Activated T-helper 9 cell treated with anti-CD3 and anti-CD28 coated beads, Interleukin-2, amount 50 U/mL, for 16 hours (primary cell): ENCODE data around the gene PIK3C2B.
"Not testable (repeated sequence)": the region's sequence is repeated elsewhere in the genome, so short reads cannot be mapped to it uniquely, and the experiment has no call there.

Experiments
- DNase-seq: peaks from one replicate; pipeline ENCODE4 v3.0.0-alpha.2; 2020; ENCODE audit warnings: low read depth

PIK3C2B gene

GRCh38 chr1:204494281-204495077 is at the start of gene PIK3C2B:
Gene PIK3C2B, minus strand, starts transcription at chr1:204494805. Its CDS starts 25,003 bp downstream, at chr1:204469802.
- peak; percentile 59 for DNase-seq

DNA sequence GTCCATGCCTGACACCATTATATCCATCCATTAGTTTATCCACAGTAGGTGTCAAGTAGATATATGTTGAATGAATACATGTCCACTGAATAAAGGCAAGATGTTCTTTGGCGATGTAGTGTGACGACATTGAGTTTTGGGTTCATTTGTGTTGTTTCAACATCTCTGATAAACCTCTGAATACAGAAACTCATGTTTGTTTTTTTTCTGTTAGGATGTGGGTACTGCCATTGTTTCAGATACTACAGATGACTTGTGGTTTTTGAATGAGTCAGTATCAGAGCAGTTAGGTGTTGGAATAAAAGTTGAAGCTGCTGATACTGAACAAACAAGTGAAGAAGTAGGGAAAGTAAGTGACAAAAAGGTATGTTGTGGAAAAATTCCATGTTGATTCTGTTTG is 49.7 kb upstream of the PIK3C2B start:
- no peak for DNase-seq

DNA sequence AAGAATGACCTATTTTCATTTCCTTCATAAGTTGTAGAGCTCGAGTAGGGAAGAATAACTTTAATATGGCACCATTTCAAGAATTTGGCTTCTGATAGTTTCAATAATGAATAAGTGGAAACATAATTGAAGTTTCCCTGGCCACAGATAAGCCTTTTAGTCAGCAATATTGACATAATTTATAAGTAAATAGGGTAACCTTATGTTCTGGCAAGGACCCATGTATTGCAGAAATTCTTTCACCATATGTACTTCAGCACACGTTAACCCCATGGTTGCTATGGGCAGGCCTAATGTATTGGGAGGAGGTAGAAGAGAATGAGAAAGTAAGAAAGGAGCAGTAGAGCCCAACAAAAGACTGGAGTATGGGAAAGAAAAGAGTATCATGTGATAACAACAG is 47.0 kb upstream of the PIK3C2B start:
- DNase-seq = no peak

- no peak for DNase-seq
Observed at GRCh38 chr1:204532832-204533231, 38.2 kb upstream of the PIK3C2B start.

GRCh38 chr1:204530932-204531331 is 36.3 kb upstream of the PIK3C2B start:
- DNase-seq = no peak

GRCh38 chr1:204529371-204529895 is 34.8 kb upstream of the PIK3C2B start:
- no peak for DNase-seq

DNA sequence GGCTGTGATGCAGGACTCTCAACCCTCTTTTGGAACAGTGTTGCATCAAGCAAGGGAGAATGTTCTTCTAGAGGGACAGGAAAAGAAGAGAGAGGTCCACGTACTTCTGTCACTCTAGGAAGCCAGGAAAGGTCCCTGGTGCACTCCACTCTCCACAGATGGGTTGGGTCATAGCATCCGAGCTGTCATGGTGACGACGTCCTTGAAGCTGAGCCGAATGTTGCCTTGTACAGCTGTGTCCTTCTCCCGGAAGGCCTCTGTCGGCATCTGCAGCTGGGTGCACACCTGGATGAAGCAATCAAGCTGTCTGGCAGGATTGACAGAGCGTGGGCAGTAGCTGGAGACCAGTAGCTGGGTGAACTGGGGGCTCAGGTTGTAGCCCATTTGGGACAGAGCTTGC is 34.1 kb upstream of the PIK3C2B start:
- no peak for DNase-seq

DNA sequence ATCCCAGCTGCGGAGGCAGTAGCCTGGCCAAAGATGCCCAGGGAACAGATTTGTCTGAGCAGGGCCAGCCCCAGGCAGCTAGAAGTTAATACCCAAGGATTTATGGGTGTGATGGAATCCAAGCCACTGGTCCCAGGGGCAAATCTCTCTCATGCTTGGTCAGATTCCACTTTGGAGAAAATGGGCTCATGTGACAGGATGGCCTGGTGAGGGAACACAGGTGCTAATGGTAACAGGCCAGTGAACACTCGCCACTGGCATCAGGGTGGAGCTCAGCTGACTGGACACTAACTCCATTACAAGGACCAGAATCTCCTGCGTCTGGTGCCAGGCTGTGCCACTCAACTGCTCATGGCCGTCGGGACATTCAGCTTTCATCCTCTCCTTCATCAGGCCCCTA is 33.6 kb upstream of the PIK3C2B start:
- no peak for DNase-seq

DNA sequence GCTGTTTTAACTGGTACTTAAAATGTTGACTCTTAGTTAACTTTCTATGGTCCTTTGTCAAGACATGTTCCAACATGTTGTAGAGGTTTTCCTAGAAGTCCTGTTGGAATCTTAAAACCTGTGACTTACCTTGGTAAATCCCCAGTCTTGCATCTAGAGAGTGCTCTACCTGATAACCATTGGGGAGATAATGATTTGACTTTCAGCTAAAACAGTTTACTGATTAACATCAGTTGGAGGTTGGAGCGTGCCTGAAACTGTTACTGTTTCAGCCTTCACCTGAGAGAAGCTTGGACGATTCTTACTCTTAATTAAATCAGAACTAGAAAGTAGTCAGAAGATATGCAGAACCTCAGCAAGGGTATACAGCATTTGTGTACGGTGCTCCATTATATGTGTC is 30.4 kb upstream of the PIK3C2B start:
- no peak for DNase-seq

GRCh38 chr1:204523605-204524215 is 29.1 kb upstream of the PIK3C2B start:
- DNase-seq = no peak

GRCh38 chr1:204521941-204522521 is 27.4 kb upstream of the PIK3C2B start:
- not testable (repeated sequence) for DNase-seq

- peak; percentile 27 for DNase-seq
Observed at GRCh38 chr1:204520834-204521709, 26.5 kb upstream of the PIK3C2B start.

DNA sequence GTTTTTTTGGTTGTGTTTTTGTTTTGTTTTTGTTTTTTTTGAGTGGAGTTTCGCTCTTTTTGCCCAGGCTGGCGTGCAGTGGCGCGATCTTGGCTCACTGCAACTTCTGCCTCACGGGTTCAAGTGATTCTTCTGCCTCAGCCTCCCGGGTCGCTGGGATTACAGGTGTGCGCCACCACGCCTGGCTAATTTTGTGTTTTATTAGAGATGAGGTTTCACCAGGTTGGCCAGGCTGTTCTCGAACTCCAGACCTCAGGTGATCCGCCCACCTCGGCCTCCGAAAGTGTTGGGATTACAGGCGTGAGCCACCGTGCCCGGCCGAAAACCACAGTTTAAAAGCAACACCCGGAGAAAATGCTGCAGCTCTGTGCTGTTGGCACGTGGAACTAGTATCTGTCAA is 22.8 kb upstream of the PIK3C2B start:
- not testable (repeated sequence) for DNase-seq

DNA sequence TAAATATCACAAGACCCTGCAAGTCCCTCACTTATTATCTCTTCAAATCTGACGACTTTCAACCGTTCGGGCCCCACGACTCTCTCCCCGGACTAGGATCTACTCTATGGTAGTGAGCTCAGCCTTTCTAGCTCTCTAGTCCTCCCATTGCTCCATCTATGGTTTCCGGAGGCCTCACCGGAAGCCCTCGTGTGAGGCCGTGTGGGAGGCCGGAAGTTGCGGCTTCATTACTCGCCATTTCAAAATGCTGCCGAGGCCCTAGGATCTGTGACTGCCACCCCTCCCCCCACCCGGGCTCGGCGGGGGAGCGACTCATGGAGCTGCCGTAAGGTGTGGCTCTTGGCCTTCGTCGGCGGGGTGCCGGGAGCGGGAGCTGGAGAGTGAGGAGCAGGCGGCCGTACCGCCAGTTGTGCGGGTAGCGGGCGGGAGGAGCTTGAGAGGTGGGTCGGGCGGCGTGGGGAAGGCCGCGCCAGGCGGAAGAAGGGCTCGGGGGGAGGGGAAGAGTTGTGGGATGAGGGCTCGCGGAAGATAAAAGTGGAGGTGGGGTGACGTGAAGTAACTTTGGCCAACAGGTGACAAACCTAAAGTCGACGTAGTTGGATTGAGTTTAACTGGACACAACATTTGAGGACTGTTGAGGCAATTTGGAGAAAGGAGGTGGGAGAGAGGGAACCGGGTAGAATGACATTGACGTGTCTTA is 21.7 kb upstream of the PIK3C2B start, which contains the start of gene MDM4:
Gene MDM4, plus strand, starts transcription at position 227 of the 700 bp plus-strand sequence. CDS start 9,113 bp downstream, outside the sequence.
- peak; percentile 90 for DNase-seq

GRCh38 chr1:204514828-204515227 is 20.2 kb upstream of the PIK3C2B start:
- DNase-seq = no peak

- DNase-seq = no peak
Observed at GRCh38 chr1:204513117-204513716, 18.6 kb upstream of the PIK3C2B start.

DNA sequence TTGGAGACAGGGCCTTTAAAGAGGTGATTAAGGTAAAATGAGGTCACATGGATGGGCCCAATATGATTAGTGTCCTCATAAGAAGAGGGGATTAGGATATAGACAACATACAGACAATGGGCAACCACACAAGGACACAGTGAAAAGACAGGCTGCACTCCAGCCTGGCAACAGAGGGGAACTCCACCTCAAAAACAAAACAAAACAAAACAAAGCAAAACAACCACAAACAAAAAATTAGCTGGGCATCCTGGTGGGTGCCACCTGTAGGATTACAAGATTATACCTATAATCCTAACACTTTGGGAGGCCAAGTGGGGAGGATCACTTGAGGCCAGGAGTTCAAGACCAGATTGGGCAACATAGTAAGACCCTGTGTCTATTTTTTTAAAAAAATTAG is 16.8 kb upstream of the PIK3C2B start:
- DNase-seq = no peak

DNA sequence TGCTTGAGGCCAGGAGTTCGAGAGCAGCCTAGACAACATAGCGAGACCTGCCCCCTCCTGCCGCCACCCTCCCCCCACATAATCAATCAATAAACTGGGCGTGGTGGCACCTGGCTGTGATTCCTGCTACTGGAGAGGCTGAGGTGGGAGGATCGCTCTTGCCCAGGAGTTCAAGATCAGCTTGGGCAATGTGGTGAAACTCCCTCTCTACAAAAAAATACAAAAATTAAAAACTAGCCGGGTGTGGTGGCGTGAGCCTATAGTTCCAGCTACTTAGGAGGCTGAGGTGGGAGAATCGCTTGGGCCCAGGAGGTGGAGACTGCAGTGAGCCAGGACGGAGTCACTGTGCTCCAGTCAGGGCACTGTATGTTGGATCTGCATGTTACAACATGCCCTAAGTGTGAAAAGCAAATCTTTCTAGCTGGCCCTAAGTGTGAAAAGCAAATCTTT is 14.6 kb upstream of the PIK3C2B start:
- no peak for DNase-seq

- no peak for DNase-seq
Observed at GRCh38 chr1:204507317-204508105, 12.9 kb upstream of the PIK3C2B start.

DNA sequence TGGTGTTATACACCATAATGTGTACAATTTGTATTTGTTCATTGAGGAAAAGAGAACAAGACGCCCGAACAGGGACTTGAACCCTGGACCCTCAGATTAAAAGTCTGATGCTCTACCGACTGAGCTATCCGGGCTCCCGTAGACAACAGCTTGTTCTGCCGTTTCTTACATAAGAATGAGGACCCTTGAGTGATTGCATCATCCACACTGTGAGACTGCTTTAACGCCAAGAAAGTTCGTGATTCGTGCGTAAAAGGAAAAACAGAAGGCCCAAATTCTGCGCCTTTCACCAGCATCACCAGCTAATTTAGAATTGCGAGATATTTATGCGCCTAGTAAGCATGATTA is 12.3 kb upstream of the PIK3C2B start:
- peak; percentile 75 for DNase-seq
